GM23248 (cell line): ENCODE measurements around the gene NUTM2B. TPM values are rescaled to one million over a fixed set of nuclear protein-coding genes. Genes with fewer than 3 reads are reported as not detected.
"Not testable (repeated sequence)": the region's sequence is repeated elsewhere in the genome, so short reads cannot be mapped to it uniquely, and the experiment has no call there.

Source experiments
- DNase-seq: peaks from one replicate; pipeline ENCODE4 v3.0.0-alpha.2; 2015
- H2AFZ ChIP-seq: fragments of 200-600 bp; sonication (generic); 2 replicates; pipeline ENCODE4 v1.6.1; 2016; ENCODE audit warnings: antibody characterized with exemption
- H3F3A ChIP-seq: fragments of 200-600 bp; sonication (generic); 2 replicates; pipeline ENCODE4 v1.6.1; 2016; ENCODE audit warnings: mild to moderate bottlenecking, antibody characterized with exemption, mixed run types; ENCODE audit not compliant: insufficient read depth
- H3K27ac ChIP-seq: fragments of 200-600 bp; sonication (generic); 2 replicates; pipeline ENCODE4 v1.5.1; 2016; ENCODE audit warnings: mild to moderate bottlenecking
- H3K27me3 ChIP-seq: fragments of 200-600 bp; sonication (generic); replicated peaks from 2 replicates; pipeline ENCODE4 v1.6.1; 2016; ENCODE audit warnings: mild to moderate bottlenecking; ENCODE audit not compliant: insufficient read depth
- H3K36me3 ChIP-seq: fragments of 200-600 bp; sonication (generic); 2 replicates; pipeline ENCODE4 v1.6.1; 2016; ENCODE audit warnings: low read depth, mild to moderate bottlenecking
- H3K4me1 ChIP-seq: fragments of 200-600 bp; sonication (generic); 2 replicates; pipeline ENCODE4 v1.6.1; 2016; ENCODE audit warnings: mild to moderate bottlenecking; ENCODE audit not compliant: insufficient read depth
- H3K4me2 ChIP-seq: fragments of 200-600 bp; sonication (generic); one replicate; pipeline ENCODE4 v1.6.1; 2016; ENCODE audit warnings: mild to moderate bottlenecking; ENCODE audit not compliant: unreplicated experiment
- H3K4me3 ChIP-seq: fragments of 200-600 bp; sonication (generic); 2 replicates; pipeline ENCODE4 v1.5.1; 2016; ENCODE audit warnings: mild to moderate bottlenecking
- H3K79me2 ChIP-seq: fragments of 200-600 bp; sonication (generic); 2 replicates; pipeline ENCODE4 v1.6.1; 2016; ENCODE audit warnings: mild to moderate bottlenecking; ENCODE audit not compliant: insufficient read depth
- H3K9ac ChIP-seq: fragments of 200-600 bp; sonication (generic); 2 replicates; pipeline ENCODE4 v1.6.1; 2016; ENCODE audit warnings: mild to moderate bottlenecking
- H3K9me2 ChIP-seq: fragments of 200-600 bp; sonication (generic); 2 replicates; pipeline ENCODE4 v1.6.1; 2016; ENCODE audit warnings: mixed run types, mild to moderate bottlenecking, moderate library complexity; ENCODE audit not compliant: insufficient read depth
- H3K9me3 ChIP-seq: fragments of 200-600 bp; sonication (generic); one replicate; pipeline ENCODE4 v1.6.1; 2017; ENCODE audit warnings: low read depth
- H4K20me1 ChIP-seq: fragments of 200-600 bp; sonication (generic); 2 replicates; pipeline ENCODE4 v1.6.0; 2016; ENCODE audit not compliant: insufficient read depth
- WGBS, 2 experiments: methylation state at CpG; one replicate each; pipeline ENCODE4 v1.1.6; 2015 to 2017; ENCODE audit warnings: low lambda C conversion rate in 2 of 2, low coverage in 1 of 2; ENCODE audit errors: missing lambda C conversion rate in 2 of 2; 5-methylcytosine and 5-hydroxymethylcytosine counted together
- in situ Hi-C: fragments of 300-500 bp; cut with MboI; formaldehyde crosslinking; loops from 2 replicates; pipeline ENCODE4 v1.15.0; 2020
- polyA plus RNA-seq: library from polyadenylated mRNA; unstranded; fragments of >200 nt; fragmentation: Nextera tagmentation; extraction: Ambion mirVana; gene quantifications from 2 replicates; pipeline ENCODE4 v1.2.1, GENCODE V29; 2016
- total RNA-seq: library from RNA; depleted of rRNA; stranded (reverse); fragments of >200 nt; shearing (Covaris generic); gene quantifications from 2 replicates; pipeline ENCODE4 v1.2.3, GENCODE V29; 2014

The NUTM2B gene
- total and polyA plus RNA-seq, 2 experiments from 2014 or later = 0.76 TPM; not detected in 1

DNA sequence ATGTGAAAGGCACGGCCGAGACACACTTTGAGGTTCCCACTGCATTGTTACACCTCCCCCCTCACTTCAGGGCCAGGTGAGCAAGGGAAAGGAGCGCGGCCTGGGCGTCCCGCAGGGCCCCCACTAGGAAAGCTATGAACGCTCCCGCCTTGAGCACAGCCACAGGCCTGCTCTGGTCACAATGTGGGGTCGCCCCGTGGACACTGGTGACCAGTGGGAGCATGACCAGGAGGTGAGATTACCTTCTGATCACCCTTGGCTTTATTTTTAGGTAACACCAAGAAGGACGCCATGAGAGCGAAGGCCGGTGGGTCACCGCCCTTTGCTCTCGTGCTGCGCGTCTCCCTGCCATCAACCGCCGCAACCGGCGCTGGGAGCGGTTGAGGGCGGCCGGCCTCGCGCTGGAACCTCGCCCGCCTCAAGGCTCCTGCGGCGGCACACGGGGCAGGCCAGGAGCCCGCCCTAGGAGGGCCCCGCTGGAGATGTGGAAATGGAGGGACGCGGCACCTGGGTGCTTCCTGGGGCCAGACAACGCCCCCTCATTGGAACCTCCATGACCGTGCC lies 2.6 kb upstream of the NUTM2B start:
- H3F3A ChIP-seq, H3K27me3 ChIP-seq, H3K27ac ChIP-seq, H3K9me3 ChIP-seq, H3K9me2 ChIP-seq, H3K4me2 ChIP-seq, H4K20me1 ChIP-seq, H2AFZ ChIP-seq, H3K79me2 ChIP-seq, H3K4me3 ChIP-seq, H3K36me3 ChIP-seq, H3K4me1 ChIP-seq, H3K9ac ChIP-seq, in situ Hi-C loops, DNase-seq: not testable (repeated sequence)
- 85 to 93% methylated on average over 10 to 30 of the region's 37 CpGs for WGBS, 2 experiments

DNA sequence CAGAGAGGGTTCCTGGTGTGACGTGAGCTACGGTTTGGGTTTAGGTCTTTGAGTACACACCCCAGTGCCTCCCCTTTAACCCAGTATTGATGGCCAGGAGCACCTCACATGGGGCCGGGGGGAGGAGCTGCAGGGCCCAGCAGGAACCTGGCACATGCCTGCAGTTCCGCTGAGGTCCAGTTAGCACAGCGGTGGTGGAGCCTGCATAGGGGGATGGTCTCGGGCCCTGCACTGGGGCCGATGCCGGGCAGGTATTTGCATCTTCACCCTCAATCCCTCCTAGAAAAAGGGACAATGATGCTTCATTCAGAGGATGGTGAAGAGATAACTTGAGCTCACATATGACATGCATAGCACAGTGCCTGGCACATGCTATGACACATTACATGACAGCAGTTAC lies 4.0 kb downstream of the NUTM2B start:
- H3K36me3 ChIP-seq, H3K79me2 ChIP-seq, H4K20me1 ChIP-seq, H3K4me3 ChIP-seq, H3K4me1 ChIP-seq, H3K9me3 ChIP-seq, H2AFZ ChIP-seq, H3K27ac ChIP-seq, H3K9me2 ChIP-seq, H3K4me2 ChIP-seq, in situ Hi-C loops, H3K27me3 ChIP-seq, DNase-seq, H3K9ac ChIP-seq, H3F3A ChIP-seq: not testable (repeated sequence)
- 80% methylated on average over 3 of the region's 8 CpGs; no CpG with 5 or more reads in 1 of the 2 experiments for WGBS, 2 experiments

DNA sequence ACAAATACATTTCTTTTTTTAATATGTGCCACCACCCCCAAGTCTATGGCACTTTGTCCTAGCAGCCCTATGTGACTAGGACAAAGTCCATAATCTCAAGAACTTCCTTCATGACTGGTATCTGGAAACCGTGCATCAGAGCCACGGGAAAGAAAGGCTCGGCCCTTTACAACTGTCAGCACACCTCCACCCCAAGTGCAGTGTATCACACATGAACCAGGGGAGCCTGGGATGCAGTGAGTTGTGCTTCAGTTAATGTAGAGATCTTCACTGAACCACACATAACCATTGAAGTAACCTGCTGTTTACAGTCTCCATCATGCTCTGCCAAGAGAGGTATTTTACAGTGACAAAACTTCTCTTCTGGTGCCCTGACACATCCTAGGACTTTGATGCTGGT lies 11.9 kb downstream of the NUTM2B start:
- H3K27ac ChIP-seq, in situ Hi-C loops, H3K4me3 ChIP-seq, H3K9me2 ChIP-seq, H3K36me3 ChIP-seq, H3K9ac ChIP-seq, H4K20me1 ChIP-seq, H3K4me1 ChIP-seq, H3F3A ChIP-seq, DNase-seq, H2AFZ ChIP-seq, H3K4me2 ChIP-seq, H3K9me3 ChIP-seq, H3K79me2 ChIP-seq, H3K27me3 ChIP-seq: not testable (repeated sequence)
- 86 to 95% methylated on average over 3 of the region's 3 CpGs for WGBS, 2 experiments

DNA sequence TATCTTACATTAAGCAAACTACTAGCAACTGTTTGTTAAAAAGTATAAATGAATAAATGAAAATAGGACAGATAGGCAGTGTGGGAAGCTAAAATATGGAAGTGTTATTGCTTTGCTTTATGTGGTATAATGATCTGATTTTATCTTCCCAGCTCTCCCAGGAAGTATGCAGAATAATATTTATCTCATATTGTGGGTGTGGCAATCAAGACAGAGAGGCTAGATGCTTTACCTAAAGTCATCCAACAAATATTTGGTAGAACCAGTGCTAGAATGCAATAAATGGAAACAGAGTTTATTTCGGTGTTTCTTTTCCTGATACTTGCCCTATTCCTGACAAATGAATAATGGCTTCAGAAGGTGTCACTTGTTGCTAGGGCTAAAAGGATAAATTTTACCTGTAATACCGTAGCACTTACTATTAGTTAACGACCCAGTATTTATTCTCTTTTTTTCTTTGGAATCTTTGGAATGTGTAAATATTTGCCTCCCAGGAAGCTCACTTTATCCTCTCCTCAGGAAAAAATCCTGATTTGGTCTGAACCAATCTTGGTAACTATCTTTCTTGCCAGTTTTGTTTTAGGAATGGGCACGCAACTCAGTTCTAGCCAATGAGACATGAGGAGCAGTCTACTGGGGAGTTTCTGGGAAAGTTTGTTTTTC lies 14.0 kb downstream of the NUTM2B start:
- in situ Hi-C loops, H2AFZ ChIP-seq: not testable (repeated sequence)
- 95 to 96% methylated on average over 4 of the region's 4 CpGs for WGBS, 2 experiments

DNA sequence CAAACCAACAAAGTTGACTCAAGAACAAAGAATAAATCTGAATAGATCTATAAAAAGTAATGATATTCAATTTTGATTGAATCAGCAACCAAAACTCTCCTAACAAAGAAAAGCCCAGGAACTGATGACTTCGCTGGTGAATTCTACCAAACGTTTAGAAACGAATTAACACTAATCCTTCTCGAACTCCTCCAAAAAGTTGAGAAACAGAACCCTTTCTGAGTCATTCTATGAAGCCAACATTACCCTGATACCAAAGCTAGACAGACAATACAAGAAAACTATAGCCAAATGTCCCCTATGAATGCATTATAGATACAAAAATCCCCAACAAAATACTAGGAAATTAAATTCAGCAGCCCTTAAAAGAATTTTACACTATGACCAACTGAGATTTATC lies 17.0 kb downstream of the NUTM2B start:
- DNase-seq, H3K9me3 ChIP-seq, H3K4me1 ChIP-seq, H3K4me3 ChIP-seq, H3K79me2 ChIP-seq, H2AFZ ChIP-seq, H3K27me3 ChIP-seq, H3K9me2 ChIP-seq, H3F3A ChIP-seq, H4K20me1 ChIP-seq, H3K4me2 ChIP-seq, in situ Hi-C loops, H3K9ac ChIP-seq, H3K36me3 ChIP-seq, H3K27ac ChIP-seq: not testable (repeated sequence)
- 83 to 88% methylated on average over 4 of the region's 4 CpGs for WGBS, 2 experiments

More for the DNA sequence above, 14.0 kb downstream of the NUTM2B start:
- not testable (repeated sequence) for H3K36me3 ChIP-seq, H3F3A ChIP-seq, H3K27me3 ChIP-seq, H3K79me2 ChIP-seq, H3K9ac ChIP-seq, H3K9me3 ChIP-seq, H3K27ac ChIP-seq, H3K4me1 ChIP-seq, H3K9me2 ChIP-seq, H3K4me2 ChIP-seq, DNase-seq, H3K4me3 ChIP-seq, H4K20me1 ChIP-seq

DNA sequence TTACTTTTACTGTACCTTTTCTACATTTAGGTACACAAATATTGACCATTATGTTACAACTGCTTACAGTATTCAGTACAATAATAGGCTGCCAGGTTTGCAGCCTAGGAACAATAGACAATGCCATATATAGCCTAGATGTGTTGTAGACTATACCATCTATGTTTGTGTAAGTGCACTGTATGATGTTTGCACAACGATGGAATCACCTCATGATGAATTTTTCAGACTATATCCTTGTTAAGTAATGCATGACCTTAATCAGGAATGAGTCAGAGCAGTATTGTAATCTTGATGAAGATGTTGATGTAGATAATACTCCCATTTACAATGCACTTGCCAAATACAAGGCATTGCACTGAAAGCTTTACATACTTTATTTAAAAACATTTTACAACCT lies 23.6 kb downstream of the NUTM2B start:
- in situ Hi-C loops = not testable (repeated sequence)
- WGBS, 2 experiments = 74 to 75% methylated on average over 1 of the region's 1 CpG

DNA sequence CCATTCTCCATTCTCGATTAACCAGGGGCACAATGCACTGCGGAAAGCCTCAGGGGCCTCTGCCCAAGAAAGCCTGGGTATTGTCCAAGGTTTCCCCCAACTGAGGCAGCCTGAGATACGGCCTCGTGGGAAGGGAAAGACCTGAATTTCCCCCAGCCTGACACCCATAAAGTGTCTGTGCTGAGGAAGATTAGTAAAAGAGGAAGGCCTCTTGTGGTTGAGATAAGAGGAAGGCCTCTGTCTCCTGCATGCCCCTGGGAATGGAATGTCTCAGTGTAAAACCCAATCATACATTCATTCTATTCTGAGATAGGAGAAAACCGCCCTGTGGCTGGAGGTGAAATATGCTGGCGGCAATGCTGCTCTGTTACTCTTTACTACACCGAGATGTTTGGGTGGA lies 41.8 kb downstream of the NUTM2B start:
- H3F3A ChIP-seq, DNase-seq, H3K27ac ChIP-seq, H2AFZ ChIP-seq, H3K27me3 ChIP-seq, H3K36me3 ChIP-seq, H4K20me1 ChIP-seq, H3K4me1 ChIP-seq, H3K9me2 ChIP-seq, H3K79me2 ChIP-seq, H3K4me3 ChIP-seq, H3K9me3 ChIP-seq, H3K4me2 ChIP-seq, in situ Hi-C loops, H3K9ac ChIP-seq: not testable (repeated sequence)
- 95 to 98% methylated on average over 7 of the region's 7 CpGs for WGBS, 2 experiments

More for the DNA sequence above, 23.6 kb downstream of the NUTM2B start:
- not testable (repeated sequence) for H3F3A ChIP-seq, H3K4me3 ChIP-seq, H4K20me1 ChIP-seq, H3K27ac ChIP-seq, H3K4me1 ChIP-seq, H3K27me3 ChIP-seq, H2AFZ ChIP-seq, H3K9me2 ChIP-seq, H3K79me2 ChIP-seq, H3K9ac ChIP-seq, H3K9me3 ChIP-seq, H3K4me2 ChIP-seq, H3K36me3 ChIP-seq
- DNase-seq = peak; percentile 12

DNA sequence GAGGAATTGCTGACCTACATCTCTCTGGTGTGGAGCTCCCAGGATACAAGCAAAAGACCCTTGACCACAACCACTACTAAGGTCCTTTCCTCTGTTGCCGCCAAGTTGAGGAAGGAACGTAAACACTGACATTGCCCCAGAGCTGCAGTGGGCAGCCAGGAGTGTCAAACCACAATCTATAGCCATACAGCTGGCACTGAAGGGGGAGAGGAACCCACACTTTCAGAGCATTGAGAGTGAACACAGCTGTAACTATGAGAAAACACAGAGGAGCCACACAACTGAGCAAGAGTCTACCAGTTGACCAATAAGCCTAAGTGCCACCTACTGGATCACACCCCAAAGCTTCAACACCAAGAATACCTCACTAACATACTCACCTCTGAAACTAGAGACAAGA lies 45.5 kb downstream of the NUTM2B start:
- peaks cover 12% of the 10 kb centered on the region for H3K79me2 ChIP-seq
- H2AFZ ChIP-seq, H3K9me2 ChIP-seq, H3K9me3 ChIP-seq, in situ Hi-C loops, H4K20me1 ChIP-seq, H3F3A ChIP-seq, H3K27me3 ChIP-seq, H3K4me3 ChIP-seq, H3K27ac ChIP-seq, H3K4me1 ChIP-seq, H3K9ac ChIP-seq, H3K4me2 ChIP-seq, DNase-seq, H3K36me3 ChIP-seq: not testable (repeated sequence)
- WGBS, 2 experiments = 100% methylated on average over 2 of the region's 2 CpGs
